Thyroid gland (tissue), 4 donors: ENCODE measurements around the gene CCL21. TPM values are rescaled to one million over a fixed set of nuclear protein-coding genes. Genes with fewer than 3 reads are reported as not detected.

Source experiments
- DNase-seq, 2 donors: peaks; one replicate each; pipeline ENCODE4 v3.0.0-alpha.2; 2019
- H3K27ac ChIP-seq, 3 donors: fragments of 200-600 bp; sonication (generic); 1 replicate in 2 of 3; 2 replicates in 1 of 3; pipeline ENCODE4 v1.5.1; 2016 to 2019; ENCODE audit warnings: mild to moderate bottlenecking in 1 of 3, moderate library complexity in 1 of 3
- H3K27me3 ChIP-seq: fragments of 200-600 bp; sonication (generic); one replicate; pipeline ENCODE4 v1.5.1; 2019
- H3K36me3 ChIP-seq, 2 donors: fragments of 200-600 bp; sonication (generic); one replicate each; pipeline ENCODE4 v1.5.1; 2016 to 2019
- H3K4me1 ChIP-seq, 2 donors: fragments of 200-600 bp; sonication (generic); one replicate each; pipeline ENCODE4 v1.5.1; 2017 to 2019
- H3K4me3 ChIP-seq, 3 donors: fragments of 200-600 bp; sonication (generic); replicated peaks in 1 of 3; 1 replicate in 2 of 3; 2 replicates in 1 of 3; pipeline ENCODE4 v1.5.1; 2016; ENCODE audit warnings: mild to moderate bottlenecking in 1 of 3
- H3K9me3 ChIP-seq: fragments of 200-600 bp; sonication (generic); one replicate; pipeline ENCODE4 v1.5.1; 2017
- CTCF ChIP-seq, 6 experiments: fragments of 200-600 bp in 3 of 6; fragments of 450-650 bp in 3 of 6; sonication (generic) in 3 of 6; IDR thresholded peaks; one replicate each; pipeline ENCODE4 v1.5.1; 2016 to 2019; ENCODE audit warnings: antibody characterized with exemption in 6 of 6, mild to moderate bottlenecking in 2 of 6, inconsistent platforms in 1 of 6, moderate library complexity in 1 of 6
- POLR2A ChIP-seq, 2 donors: fragments of 450-650 bp; IDR thresholded peaks; one replicate each; pipeline ENCODE4 v1.6.1; 2017; ENCODE audit warnings: antibody characterized with exemption in 2 of 2, mild to moderate bottlenecking in 2 of 2, moderate library complexity in 1 of 2
- WGBS, 2 donors: methylation state at CpG; one replicate each; pipeline ENCODE4 v1.1.5; 2017; 5-methylcytosine and 5-hydroxymethylcytosine counted together
- intact Hi-C: fragments of 100-400 bp; cut with DNase I; formaldehyde crosslinking; loops from one replicate; pipeline ENCODE4 v1.15.1; 2023
- total RNA-seq, 4 donors: library from RNA; depleted of rRNA; stranded (reverse); fragments of >200 nt; gene quantifications; one replicate each; pipeline ENCODE4 v1.2.3, GENCODE V29; 2016

CCL21 gene
- total RNA-seq, 4 donors from 2014 or later: 196 to 1,821 (median 617) TPM

DNA sequence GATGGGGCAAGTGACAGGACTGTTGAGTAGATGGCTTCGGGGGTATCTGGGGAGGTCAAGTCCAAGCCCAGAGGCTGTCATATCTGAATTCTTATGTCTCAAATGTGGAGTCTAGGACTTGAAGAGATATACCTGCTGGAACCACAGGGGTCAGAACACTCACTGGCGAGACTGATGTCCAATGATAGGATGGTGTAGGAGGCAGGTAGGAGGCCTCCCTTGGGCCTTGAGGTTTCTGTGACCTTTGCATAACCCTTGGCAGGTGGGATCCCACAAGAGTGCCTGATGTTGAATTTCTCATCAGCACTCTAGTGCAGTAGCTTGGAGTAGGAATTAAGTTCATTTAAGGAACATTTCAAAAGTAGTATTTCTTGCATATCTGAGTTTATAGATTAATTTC lies 2.8 kb downstream of the CCL21 start:
- H3K36me3 ChIP-seq: no peaks in the 10 kb centered on the region
- H3K9me3 ChIP-seq: no peaks in the 10 kb centered on the region
- DNase-seq: no peak
- peaks cover 0 to 6% of the 10 kb centered on the region in 2 donors for H3K4me1 ChIP-seq
- H3K4me3 ChIP-seq: no peak overlapping the region
- WGBS, 2 donors: 89 to 90% methylated on average over 2 of the region's 2 CpGs
- no peaks in the 10 kb centered on the region for H3K27me3 ChIP-seq
- intact Hi-C loops: loop anchor here (10.0 kb wide), 1 partner anchor 72 kb away; the partner anchor contains the start of gene SIGMAR1
- no peak overlapping the region for H3K27ac ChIP-seq
- TF ChIP-seq CTCF (IDR thresholded peaks at IDR 0.05) (no peak), POLR2A (IDR thresholded peaks at IDR 0.05) (no peak)

- DNase-seq: peak; percentile 83 to 87
- peak overlapping the region; percentile 19 to 59 (median 47) for H3K4me3 ChIP-seq
- H3K27ac ChIP-seq: peak overlapping the region; percentile 11 to 82 (median 79)
- intact Hi-C loops: loop anchor here (10.0 kb wide), 1 partner anchor 67 kb away; the partner anchor contains the start of gene SIGMAR1
- no peaks in the 10 kb centered on the region for H3K9me3 ChIP-seq
- WGBS, 2 donors: 3 to 5% methylated on average over 19 to 30 of the region's 30 CpGs
- H3K36me3 ChIP-seq: no peaks in the 10 kb centered on the region
- no peaks in the 10 kb centered on the region for H3K27me3 ChIP-seq
- peaks cover 0 to 11% of the 10 kb centered on the region in 2 donors for H3K4me1 ChIP-seq
- TF ChIP-seq CTCF (IDR thresholded peaks at IDR 0.05): peak; percentile 93 to 98 (median 96)
- no peak for TF ChIP-seq POLR2A (IDR thresholded peaks at IDR 0.05)
Measured at GRCh38 chr9:34701769-34702736, 7.9 kb downstream of the CCL21 start.

- DNase-seq: peak; percentile 69
- peak overlapping the region; percentile 11 to 82 (median 79) for H3K27ac ChIP-seq
- no peaks in the 10 kb centered on the region for H3K9me3 ChIP-seq
- peak overlapping the region; percentile 19 to 59 (median 47) for H3K4me3 ChIP-seq
- no peaks in the 10 kb centered on the region for H3K27me3 ChIP-seq
- intact Hi-C loops: loop anchor here (10.0 kb wide), 1 partner anchor 66 kb away; the partner anchor contains the start of gene SIGMAR1
- TF ChIP-seq CTCF (IDR thresholded peaks at IDR 0.05): peak; percentile 59 to 93 (median 84)
- TF ChIP-seq POLR2A (IDR thresholded peaks at IDR 0.05): no peak
- peaks cover 0 to 4% of the 10 kb centered on the region in 2 donors for H3K4me1 ChIP-seq
- no peaks in the 10 kb centered on the region for H3K36me3 ChIP-seq
- 21 to 38% methylated on average over 11 of the region's 52 CpGs for WGBS, 2 donors
Measured at GRCh38 chr9:34701023-34701768, 8.7 kb downstream of the CCL21 start.

GRCh38 chr9:34694811-34695210 lies 15.1 kb downstream of the CCL21 start:
- no peak for DNase-seq
- no peak for TF ChIP-seq POLR2A (IDR thresholded peaks at IDR 0.05)
- TF ChIP-seq CTCF (IDR thresholded peaks at IDR 0.05): no peak

More at GRCh38 chr9:34694811-34695210, 15.1 kb downstream of the CCL21 start:
- Histone ChIP-seq H3K9me3 (no peaks in the 10 kb centered on the region), H3K27me3 (no peaks in the 10 kb centered on the region), H3K27ac (no peak overlapping the region), H3K4me3 (no peak overlapping the region), H3K36me3 (no peaks in the 10 kb centered on the region), H3K4me1 (no peaks in the 10 kb centered on the region)
- intact Hi-C loops: no loop called here
